GM19240 (cell line): ENCODE results near the gene CLIC1.

ENCODE experiments used
- DNase-seq: peaks from one replicate; pipeline ENCODE4 v3.0.0; 2011; ENCODE audit warnings: low spot score; ENCODE audit not compliant: insufficient read length

Gene CLIC1

DNA sequence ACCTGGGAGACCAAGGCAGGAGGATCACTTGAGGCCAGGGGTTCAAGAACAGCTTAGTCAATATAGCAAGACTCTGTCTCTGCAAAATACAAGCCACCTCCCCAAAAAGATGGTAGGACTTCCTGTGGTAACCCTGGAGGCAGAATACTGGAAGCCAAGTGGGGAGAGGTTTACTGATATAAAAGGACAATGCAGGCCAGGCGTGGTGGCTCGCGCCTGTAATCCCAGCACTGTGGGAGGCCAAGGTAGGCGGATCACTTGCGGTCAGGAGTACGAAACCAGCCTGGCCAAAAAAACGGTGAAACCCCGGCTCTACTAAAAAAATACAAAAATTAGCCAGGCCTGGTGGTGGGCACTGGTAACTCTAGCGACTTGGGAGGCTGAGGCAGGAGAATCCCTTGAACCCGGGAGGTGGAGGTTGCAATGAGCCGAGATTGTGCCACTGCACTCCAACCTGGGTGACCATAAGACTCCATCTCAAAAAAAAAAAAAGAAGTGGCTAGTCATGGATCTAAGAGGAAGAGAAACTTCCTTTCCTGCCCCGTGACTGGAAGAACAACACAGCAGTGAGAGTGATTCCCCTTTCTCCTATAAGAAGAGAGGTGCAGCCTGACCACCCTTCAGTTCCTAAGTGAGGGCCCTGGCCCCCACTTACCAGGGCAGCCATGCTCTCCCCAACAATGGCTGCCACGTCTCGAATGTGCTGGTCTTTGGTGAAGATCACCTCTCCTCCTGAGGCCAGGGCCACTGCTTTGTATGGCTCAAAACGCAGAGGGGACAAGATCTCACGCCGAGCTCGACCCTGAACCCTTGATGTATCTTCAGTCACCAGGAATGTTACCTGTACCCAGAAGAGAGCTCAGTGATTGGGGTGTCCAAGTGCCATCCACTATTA, 32.3 kb upstream of the CLIC1 start:
- no peak for DNase-seq

DNA sequence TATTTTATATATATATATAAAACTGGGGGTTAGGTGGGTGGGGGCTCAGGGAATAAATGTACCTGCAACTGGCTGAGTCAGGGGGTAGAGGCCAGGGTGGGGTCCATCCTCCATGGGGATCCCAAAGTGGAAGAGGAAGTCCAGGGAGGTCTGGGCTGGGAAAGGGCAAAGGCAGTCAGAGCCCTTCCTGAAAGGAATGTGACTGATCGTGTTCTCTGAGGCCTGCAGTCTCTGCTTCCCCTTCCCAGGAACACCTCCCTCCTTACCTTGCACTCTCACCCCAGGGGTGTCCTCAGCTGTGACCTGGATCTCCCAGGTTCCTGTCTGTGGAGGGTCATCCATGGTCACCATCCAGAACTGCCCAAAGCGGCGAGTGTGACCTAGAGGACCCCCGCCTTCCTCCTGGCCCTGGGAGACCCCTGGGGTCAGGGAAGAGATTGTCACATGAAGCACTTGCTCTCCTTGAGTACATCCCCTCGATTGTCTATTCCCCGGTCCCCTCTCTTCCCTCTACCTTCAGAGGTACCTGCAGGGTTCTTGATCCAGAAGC, 30.8 kb upstream of the CLIC1 start:
- no peak for DNase-seq

DNA sequence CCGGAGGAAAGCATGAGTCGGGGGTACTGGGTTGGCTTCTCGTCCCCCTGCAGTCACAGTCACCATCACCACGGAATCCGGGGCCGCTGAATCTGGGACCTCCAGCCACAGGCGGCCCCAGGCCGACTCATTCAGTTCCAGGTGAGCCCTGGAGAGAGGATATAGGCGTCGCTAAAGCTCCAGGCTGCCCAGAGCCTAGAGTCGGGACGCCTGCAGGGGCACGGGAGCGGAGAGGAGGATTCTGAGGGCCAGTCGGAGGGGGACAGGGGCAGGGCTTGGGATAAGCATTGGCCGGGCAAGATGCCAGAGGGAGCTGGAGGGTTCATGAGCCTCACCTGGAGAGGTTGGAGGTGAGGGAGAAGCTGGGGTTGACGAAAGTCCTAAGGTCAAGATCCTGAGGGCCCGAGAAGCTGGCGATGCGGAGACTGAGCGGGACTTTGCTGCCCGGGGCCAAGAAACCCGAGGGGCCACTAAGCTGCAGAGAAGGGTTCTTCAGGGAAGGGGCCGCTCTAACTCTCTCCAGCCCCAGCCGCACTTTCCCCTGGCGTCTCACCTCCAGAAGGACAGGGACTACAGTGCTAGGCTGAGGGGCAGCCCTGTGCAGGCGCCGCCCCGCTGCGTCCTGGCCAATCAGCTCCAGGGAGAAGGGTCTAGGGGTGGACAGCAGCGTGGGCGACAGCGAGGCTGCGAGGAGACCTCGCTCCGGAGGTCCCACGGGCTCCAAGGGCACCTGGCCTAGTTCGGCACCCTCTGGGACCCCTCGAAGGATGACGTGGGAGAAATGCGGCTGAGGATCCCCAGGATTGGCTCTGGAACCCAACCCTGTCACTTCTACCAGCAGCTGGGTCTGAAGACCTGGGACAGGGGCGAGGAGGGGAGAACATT, 29.8 kb upstream of the CLIC1 start:
- no peak for DNase-seq

DNA sequence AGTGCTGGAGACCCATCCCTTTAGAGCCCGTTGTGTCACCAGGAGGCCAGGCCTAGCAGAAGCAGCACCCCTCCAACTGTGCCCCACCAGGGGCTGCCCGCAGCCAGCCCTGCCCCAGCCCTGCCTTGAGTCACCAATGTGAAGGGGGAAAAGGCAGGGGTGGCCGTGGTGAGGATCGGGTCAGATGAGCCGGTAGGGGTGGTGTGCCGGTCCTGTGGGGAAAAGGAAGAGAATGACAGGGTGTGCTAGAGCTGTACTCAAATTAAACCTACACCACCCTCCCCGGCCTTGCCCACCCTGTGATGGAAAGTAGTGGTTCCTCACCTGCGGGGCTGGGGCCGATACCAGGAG, 29.2 kb upstream of the CLIC1 start:
- DNase-seq, result no peak

DNA sequence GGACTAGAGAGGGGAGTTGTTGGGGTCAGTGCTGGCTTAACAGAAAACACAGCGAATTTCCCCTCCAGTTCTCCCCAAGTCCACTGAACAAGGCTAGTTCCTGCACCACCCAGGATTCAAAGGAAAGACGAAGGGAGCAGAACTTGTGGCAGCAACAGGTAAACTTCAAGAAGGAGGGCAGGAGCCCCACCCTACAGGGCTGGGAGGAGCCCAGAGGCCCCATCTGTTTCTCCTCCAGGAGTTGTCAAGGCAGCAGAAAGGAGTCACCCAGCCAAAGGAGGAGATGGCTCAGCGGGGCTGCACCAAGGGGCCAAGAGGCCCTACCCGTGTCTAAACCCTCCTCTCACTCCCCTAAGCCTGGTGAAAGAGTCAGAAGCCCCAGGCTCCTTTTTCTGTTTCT, 27.9 kb upstream of the CLIC1 start:
- no peak for DNase-seq

DNA sequence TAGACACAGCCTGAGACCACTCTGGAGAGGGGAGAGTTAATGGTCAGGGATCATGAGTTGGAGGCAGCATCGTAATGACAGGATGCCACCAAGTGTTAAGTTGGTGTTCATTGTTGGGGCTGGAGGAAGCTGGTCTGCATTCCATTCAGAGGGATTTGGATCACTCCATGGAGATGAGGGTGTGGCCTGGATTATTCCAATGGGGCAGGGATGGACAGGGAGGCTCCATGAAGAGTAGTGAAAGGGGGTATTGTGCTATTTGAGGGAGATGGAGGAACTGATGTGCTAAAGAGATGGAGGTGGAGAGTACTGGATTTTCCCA, 27.2 kb upstream of the CLIC1 start:
- no peak for DNase-seq

DNA sequence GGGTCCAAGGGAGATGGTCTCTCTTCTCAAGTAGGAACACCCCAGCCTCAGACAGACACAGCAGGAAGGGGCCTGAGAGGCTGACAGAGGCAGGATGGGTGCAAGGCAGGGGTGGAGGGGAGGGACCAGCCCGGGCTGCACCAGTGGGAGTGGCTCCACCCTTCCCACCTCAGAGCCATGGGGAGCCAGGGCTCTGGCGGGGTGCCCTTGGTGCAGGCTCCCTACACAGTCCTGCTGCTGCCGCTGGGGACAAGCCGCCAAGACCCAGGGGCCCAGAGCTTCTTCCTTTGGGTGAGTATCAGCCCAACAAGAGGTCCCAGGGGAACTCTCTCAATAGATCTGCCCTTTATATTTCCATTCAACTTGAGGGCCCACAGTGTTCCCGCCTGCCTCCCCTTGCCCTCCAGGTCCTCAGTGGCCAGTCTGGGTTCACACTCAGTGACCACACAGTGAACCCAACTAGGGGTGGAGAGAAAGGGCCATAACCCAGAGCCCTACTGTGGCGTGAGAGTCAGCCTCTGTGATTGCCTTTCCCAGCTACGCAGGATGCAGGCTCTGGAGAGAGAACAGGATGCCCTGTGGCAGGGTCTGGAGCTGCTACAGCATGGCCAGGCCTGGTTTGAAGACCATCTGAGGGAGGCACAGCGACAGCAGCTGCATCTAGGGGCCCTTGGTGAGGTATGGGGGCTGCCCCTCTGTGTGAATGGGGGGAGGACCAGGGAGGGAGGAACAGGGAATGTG, 26.7 kb upstream of the CLIC1 start:
- DNase-seq, result no peak

DNA sequence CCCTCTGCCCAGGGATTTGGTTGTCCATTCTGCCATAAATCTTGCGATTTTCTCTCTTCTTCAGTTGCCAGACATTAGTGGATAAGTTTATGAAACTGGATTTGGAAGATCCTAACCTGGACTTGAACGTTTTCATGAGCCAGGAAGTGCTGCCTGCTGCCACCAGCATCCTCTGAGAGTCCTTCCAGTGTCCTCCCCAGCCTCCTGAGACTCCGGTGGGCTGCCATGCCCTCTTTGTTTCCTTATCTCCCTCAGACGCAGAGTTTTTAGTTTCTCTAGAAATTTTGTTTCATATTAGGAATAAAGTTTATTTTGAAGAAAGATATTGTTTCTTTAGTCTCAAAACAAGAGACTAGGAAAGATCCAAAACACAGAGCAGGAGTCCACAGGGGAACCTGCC, 26.0 kb upstream of the CLIC1 start, which contains the start of gene SAPCD1:
Gene SAPCD1 (plus strand): TSS at position 301 of the 400 bp plus-strand sequence. CDS start 399 bp downstream, outside the sequence.
- DNase-seq, result no peak

DNA sequence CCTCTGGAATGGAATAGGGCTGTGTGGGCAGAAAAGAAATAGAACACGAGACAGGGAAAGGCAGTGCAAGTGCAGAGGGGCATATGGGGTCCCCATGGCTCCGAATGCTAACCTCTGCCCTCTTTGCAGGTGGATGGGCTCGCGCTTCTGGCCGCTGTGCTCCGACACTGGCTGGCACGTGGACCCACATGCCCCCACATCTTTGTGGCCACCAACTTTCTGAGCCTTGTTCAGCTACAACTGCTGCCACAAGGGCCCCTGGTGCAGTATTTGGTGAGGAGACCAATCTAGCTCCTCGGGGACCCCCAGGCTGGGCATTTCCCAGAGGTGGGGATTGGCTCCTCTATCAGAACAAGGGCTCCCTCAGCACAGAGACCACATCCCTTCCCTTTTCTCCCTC, 25.0 kb upstream of the CLIC1 start:
- no peak for DNase-seq

DNA sequence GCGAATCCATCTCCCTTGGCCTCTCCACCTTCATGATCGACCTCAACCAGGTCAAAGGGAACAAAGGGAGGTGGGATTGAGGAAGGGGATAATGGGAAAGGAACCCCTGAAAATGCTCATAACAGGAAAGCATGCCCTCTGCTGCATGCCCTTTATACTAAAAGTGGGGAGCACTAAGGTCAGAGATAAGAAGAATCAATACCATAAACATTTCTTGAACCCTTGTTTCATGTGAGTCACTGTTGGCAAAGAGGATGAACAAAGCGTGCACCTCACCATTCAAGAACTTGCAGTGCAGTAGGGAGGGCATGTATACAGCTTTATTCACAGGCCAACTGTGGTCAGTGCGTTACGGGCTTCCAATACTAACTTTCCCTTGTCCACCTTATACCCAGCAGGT, 24.5 kb upstream of the CLIC1 start:
- DNase-seq, result no peak

DNA sequence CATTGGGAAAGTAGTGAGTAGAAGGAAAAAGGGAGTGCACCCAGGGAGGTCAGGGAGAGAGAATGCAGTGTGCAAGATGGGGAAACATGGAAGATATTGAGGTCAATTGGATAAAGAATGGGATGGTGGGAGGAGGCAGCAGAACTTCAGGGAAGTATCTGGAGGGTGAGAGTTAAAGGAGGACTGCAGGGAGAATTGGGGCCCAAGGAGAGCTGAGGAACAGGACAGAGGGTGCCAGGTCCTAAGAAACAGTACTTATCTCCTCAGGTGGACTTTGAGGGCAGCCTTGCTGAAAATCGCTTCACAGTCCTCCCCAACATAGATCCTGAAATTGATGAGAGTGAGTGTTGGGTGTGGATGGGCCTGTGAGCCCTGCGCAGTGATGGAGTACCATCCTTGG, 22.0 kb upstream of the CLIC1 start:
- DNase-seq, result no peak

DNA sequence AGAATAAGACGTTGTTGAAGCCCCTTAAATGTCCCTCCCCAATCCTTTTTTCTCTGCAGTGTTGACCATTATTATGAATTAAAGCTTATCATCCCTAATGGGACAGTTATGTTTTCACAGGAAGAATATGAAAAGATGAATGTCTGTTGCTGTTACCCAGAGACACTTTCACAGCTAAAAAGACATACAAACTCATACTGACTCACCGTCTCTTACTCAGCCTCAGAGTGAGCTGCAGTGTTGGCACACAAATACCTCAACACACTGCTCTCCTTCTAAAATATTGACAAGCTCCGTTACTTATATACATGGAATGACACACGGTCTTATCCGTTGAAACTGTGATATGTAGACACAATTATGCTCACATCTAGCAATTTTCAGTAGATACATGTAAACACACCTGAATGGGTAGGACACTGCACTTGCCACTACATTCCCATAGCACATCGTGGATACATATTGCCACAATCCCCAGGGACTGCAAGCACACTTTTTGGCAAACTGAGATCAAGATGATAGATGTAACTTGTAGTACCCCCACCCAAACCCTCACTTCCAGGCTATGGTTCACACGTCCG, 16.5 kb upstream of the CLIC1 start:
- no peak for DNase-seq

DNA sequence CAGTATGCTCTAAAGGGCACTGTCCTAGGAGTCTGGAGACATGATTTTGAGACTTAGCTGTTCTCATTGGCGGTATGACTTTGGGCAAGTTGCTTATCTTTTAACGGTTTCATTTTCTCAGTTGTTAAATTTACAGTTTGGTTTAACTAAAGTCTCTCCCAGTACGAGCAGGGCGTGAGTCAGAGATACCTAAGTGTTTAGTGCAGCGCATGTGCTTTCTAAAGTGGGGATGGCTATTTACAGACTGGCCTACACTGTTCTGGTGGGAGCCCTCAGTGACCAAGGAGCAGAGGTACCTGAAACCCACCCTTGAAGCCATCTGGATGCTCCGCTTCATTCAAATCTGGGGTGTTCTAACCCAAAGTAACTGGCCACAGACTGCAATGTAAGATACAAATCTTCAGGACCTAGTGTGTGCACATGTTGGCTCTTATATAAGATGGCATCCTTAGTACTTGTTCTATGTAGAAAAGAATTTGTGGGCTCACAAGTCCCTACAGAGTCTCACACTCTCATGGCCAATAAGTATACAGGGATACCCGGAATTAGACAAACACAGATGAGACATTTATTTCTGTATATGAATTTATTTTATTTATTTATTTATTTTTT, 14.2 kb upstream of the CLIC1 start:
- no peak for DNase-seq

DNA sequence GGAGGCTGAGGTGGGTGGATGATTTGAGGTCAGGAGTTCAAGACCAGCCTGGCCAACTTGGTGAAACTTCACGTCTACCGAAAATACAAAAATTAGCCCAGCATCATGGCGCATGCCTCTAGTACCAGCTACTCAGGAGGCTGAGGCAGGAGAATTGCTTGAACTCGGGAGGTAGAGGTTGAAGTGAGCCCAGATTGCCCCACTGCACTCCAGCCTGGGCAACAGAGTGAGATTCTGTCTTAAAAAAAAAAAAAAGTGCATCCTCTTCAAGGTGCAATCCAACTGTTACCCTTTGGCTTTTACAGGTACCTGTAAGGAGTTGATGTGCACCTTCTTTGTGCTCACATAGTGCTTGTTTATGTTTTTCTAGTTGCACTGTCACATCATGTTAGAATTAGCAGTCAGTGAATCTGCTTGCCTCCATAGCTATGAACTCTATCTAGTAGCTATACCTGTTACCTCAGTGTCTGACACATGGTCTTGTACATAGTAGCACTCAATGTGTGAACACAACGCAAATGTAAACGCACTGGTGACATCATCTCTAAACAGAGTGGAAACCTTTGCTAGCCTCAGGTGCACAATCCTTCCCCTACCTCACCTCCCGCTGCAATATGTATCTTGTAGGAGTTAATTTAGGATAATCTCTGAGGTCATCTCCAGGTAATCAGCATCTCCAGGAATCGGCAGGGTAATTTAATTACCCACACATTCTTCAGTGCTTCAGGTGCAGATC, 13.1 kb upstream of the CLIC1 start:
- no peak for DNase-seq

DNA sequence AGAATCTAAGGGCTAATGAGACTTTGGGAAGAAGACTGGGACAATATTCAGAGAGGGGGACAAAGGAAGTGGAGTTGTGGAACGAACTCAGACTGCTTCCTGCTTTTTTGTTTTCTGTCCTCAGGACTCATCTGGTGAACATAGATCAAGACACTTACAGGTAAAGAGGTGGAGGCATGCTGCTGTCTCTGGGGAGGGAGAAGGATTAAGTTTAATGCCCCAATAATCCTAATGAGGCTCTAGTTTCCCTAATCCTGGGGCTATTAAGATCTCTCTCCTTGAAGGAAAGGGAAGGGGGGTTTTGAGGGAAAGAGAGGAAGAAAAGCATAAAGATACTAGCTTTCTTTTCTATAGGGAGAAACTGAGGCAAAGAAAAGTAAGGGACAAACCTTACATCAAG, 8.1 kb upstream of the CLIC1 start:
- no peak for DNase-seq

DNA sequence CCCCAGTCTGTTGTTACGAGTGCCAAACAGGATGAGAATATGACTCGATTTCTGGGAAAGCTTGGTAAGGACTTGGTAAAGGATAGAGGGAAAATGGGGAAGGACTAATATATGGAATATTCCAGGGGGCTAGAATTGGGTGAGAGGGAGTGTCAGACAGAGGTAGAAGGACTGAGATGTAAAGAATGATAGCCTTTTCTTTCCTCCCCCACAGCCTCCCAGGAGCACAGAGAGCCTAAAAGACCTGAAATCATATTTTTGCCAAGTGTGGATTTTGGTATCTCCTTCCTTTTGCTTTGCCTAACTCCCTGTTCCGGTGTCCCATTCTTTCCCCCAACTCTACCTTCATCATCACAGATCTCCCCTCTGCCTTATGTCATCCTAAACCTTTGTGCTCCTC, 6.6 kb upstream of the CLIC1 start:
- no peak for DNase-seq

DNA sequence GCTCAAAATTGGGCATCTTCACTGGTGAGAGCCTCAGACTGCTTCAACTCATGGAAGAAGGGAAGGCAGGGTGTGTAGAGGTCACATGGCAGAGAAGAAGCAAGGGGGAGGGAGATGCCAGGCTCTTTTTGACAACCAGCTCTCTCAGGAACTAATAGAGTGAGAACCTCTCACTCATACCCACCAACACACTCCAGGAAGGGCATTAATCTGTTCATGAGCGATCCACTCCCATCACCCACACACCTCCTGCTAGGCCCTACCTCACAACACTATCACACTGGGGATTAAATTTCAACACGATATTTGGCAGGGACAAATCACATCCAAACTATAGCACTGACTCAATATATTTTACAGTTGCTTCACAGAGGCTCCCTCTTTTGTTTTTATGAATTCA, 5.5 kb upstream of the CLIC1 start:
- DNase-seq, result no peak

DNA sequence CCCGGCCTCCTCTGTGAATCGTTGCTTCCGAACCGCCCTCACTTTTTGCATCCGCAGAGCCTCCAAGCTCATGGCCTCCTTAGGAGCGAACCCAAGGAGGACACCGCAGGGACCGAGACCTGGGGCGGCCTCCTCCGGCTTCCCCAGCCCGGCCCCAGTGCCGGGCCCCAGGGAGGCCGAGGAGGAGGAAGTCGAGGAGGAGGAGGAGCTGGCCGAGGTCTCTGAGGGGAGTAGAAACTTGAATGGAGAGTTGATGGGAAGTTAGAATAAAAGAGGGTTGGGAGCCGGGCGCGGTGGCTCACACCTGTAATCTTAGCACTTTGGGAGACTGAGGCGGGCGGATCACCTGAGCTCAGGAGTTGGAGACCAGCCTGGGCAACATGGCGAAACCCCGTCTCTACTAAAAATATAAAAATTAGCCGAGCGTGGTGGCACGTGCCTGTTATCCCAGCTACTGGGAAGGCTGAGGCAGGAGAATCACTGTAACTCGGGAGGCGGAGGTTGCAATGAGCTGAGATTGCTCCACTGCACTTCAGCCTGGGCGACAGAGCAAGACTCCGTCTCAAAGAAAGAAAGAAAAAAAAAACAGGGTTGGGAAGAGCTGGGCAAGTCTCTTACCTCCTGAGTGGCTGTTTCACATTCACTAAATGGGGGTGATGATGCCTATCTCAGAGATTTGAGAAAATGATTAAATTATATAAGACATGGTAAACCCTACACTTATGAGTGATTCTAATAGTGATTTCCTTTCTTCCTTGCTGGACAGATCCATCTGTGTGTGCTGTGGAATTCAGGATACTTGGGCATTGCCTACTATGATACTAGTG, 4.3 kb upstream of the CLIC1 start:
- DNase-seq, result no peak

DNA sequence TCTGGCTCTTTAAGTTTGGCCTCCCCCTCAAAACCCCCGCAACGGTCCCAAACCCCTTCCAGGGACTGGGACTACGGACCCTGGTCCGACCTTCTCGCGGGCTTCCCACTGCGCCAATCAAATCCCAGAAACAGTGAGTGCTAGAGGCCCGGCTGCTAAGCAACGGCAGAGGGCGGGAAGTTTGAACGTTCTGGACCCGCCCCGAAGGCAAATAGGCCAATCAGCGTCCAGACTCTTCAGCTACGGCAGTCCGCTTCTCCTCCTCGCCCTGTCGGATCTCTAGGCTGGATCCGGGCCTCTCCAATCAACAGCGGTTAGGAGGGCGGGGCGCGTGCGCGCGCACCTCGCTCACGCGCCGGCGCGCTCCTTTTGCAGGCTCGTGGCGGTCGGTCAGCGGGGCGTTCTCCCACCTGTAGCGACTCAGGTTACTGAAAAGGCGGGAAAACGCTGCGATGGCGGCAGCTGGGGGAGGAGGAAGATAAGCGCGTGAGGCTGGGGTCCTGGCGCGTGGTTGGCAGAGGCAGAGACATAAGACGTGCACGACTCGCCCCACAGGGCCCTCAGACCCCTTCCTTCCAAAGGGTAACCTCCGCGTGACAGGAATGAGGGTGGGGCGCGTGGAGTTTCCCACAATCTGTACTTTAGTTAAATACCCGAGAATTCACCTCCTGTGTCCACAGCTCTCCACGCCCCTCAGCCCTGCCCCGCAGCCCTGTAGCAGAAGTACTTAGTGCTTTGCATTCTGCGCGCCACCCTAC, 3.5 kb upstream of the CLIC1 start, which contains the start of gene MSH5:
Gene MSH5 (plus strand): TSS at position 367 of the 758 bp plus-strand sequence. CDS start 462 bp downstream, outside the sequence.
- DNase-seq, result peak; percentile 91
